GM18873 (cell line): ENCODE data around the gene C17orf114.

ENCODE experiments used
- ATAC-seq: cut with Tn5 transposase; IDR thresholded peaks from one replicate; pipeline ENCODE4 v1.9.1; 2021; ENCODE audit warnings: mild to moderate bottlenecking, moderate library complexity, moderate number of reproducible peaks; ENCODE audit not compliant: unreplicated experiment, low FRiP score

The C17orf114 gene

DNA sequence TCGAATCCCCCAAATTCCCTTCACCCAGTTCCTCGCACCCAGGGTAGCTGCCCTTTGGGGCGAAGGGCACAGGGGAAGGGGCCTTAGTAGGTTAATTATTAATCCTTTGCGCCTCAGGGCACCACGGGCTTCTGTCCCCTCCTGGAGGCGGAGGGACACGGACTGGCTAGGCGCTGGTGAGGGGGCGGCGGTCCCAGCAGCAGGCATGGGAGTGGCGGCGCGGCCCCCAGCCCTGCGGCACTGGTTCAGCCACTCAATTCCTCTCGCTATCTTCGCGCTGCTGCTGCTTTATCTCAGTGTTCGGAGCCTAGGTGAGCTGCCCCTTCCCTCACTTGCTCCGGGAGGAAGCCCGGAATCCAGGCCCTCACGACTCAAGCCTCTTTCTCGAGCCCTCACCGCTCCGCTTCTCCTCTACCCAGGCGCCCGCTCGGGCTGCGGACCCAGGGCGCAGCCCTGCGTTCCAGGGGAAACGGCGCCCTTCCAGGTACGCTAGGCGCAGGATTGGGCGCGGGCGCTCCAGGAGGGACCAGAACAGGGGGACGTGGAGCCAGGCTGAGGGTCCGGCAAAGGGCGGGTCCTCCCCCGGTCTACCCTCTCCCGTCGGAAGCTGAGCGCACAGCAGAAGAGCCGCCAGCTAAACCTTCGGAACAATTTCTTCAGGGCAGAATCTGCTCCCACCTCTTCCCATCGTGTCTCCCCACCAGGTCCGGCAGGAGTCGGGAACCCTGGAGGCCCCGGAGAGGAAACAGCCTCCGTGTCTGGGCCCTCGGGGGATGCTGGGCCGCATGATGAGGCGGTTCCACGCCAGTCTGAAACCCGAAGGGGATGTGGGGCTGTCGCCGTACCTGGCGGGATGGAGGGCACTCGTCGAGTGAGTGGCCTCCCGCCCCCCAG, 13.1 kb downstream of the C17orf114 start, which contains the start of gene GLTPD2:
GLTPD2 (plus strand) TSS at position 158 of the 894 bp plus-strand sequence; CDS start at position 206, 48 bp downstream.
- ATAC-seq: peak; percentile 6

DNA sequence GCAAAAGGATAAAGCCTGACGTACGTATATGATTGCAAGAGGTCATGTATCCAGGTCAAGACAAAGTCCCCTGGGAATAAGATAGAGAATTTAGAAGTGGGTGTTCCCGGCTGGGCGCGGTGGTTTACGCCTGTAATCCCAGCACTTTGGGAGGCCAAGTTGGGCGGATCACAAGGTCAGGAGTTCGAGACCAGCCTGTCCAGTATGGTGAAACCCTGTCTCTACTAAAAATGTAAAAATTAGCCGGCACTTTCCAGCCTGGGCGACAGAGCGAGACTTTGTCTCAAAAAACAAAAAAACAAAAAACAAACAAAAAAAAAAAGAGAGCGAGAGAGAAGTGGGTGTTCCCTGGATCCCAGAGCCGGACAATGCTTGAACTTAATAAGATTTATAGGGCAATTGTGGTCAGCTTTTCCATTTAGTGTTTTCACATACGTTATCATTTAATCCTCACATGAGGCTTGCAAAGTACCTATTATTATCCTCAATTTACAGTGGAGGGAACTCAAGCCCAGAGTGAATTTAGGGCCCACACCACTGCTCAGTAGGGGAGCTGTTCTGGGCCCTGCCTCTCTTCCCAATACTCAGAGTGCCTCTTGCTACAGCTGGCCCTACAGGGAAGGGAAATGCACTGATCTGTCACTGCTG, 13.8 kb downstream of the C17orf114 start:
- no peak for ATAC-seq

DNA sequence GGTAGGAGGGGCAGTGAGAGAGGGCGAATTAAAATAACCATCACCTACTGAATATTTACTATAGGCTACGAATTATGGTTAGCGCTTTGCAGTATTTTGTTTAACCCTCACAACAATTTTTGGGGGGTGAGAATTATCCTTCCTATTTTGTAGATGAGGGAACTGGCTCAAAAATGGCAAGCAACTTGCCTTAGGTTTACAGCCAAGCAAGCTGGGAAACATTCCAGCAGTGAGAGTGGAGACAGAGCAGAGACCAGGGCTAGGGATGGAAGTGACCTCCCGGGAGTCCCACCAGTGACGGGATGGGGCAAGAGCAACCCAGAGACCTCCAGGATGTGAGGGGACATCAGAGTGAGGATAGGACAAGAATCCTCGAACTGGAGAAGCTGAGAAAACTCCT, 15.6 kb downstream of the C17orf114 start:
- no peak for ATAC-seq

DNA sequence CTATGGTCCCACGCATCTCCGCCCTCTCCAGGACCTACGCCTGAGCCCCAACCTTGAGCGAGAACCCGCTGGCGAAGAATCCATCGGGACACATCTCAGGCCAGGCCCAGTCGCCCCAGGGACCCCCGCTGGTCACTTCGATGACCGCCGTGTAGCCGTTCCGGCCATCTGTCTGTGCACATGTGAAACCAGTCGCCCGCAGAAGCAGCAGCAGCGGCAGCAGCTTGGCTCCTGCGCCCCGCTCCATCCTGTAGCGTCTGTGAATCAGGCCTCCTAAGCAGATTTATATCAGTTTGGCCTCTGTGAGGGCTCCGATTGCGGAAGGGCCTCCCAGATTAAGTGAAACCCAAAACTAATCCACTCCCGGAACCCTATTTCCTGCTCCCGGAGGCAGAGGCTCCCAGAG, 16.0 kb downstream of the C17orf114 start, which contains the start of gene VMO1:
VMO1 (minus strand) TSS at position 259 of the 406 bp plus-strand sequence; CDS start at position 247, 12 bp downstream.
- ATAC-seq: no peak

DNA sequence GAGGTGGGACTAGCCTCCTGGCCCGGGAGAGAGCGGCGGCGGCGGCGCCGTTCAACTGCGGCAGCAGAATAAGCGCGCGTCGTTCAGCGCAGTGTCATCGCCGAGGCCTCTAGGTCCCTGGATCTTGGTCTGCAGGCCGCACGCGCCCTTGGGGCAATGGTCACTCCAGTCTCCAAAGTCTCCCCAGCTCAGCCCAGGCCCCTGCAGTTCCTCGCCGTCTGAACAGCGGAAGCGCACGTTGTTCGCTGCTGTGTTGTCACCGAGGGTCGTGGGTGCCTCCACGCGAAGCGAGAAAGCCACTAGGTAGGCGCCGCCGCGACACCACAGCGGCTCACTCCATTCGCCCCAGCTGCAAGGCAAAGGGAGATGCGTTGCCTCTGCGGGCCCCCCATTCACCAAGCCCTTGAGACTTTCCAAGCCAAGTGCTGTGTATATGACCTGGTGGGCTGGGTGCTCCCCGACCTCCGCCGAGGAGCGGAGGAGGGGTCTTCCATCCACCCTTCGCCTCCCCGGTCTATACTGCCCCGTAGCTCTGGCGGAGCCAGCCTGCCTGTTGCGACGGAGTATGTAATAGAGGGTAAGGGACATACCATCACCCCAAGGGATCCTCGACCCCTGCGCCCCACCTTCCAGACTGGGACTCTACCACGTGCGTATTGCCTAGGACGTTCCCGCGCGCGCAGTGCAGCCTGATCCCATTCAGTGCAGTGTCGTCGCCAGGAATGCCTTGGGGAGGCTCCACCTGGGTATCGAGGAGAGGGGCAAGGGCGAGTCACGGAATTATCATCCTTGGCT, 16.6 kb downstream of the C17orf114 start:
- ATAC-seq: no peak

DNA sequence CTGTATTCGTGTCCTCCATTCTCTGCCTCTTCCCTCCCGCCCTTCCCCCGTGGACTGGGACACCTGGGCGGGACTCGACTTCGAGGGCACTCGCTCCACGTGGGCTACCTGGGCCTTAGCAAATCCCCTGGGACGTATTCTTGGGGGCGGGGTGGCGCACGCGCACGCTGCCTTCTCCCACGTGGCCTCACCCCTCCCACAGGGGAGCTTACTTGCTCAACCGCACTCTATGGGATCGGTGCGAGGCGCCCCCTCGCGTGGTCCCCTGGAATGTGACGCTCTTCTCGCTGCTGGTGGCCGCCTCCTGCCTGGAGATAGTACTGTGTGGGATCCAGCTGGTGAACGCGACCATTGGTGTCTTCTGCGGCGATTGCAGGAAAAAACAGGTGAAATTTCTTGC, 19.5 kb downstream of the C17orf114 start:
- ATAC-seq: no peak

DNA sequence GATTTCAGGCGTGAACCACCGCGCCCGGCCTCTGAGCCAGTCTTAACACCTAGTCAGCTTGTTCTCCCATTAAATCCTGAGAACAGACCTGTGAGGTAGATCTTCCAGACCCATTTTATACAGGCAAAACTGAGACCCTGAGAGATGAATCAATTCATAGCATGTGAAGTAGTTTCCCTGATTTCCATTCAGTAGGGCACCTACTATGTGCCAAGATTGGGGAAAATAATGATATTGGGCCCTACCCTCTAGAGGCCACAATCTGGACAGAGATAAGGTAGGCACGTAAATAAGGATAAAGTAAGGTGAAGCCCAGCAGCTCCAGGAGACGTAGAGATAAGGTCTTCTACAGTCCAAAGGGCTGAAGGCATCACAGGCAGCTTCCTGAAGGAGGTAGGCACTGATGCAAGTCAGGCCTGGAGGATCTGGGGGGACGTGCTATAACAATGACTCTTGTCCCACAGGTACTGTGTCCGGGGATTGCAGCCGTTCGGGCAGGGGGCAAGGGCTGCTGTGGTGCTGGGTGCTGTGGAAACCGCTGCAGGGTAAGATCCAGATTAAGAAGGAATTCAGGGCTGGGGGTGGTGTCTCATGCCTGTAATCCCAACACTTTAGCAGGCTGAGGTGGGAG, 21.7 kb downstream of the C17orf114 start:
- no peak for ATAC-seq

DNA sequence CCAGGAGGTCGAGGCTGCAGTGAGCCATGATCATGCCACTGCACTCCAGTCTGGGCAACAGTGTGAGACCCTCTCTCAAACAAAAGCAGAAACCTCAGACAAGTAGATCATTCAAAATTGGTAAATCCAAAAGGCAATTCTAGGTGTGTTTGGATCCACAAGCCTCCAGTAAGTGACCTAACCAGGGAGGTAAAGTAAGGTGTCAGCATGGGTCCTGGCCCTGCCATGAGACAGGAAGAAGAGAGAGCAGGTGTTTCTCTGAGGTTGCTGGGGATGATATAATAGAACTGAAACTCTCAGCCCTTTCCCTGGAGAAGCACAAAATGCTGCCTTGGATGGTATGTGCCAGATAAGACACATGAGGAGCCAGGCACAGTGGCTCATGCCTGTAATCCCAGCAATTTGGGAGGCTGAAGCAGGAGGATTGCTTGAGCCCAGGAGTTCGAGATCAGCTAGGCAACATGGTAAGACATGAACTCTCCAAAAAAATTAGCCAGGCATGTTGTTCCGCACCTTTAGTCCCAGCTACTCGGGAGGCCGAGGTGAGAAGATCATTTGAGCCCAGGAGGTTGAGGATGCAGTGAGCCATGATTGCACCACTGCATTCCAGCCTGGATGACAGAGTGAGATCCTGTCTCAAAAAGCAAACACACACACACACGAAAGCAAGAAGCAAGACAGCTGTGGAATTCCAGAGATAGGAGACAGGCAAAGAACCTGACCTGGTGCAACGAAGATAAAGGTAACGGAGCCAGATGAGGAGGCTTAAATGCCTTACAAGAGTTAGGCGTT, 24.0 kb downstream of the C17orf114 start:
- ATAC-seq: no peak

DNA sequence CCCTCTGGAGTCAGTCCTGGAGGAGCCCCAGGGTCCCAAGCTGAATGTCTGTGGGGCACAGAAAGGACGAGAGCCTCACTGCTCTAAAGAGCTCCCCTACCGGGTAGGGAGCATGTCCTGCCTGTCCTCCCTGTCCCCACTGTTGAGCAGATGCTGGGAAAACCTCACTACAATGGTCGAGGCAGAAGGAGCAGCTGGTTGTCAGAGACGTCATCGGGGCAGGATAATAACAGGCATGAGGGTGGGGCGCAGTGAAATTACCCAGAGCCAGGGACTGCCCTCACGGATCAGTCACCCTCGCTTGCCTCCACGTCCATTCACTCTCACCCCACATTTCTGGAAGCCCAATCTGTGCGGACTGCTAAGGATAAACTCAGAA, 29.9 kb downstream of the C17orf114 start:
- no peak for ATAC-seq

DNA sequence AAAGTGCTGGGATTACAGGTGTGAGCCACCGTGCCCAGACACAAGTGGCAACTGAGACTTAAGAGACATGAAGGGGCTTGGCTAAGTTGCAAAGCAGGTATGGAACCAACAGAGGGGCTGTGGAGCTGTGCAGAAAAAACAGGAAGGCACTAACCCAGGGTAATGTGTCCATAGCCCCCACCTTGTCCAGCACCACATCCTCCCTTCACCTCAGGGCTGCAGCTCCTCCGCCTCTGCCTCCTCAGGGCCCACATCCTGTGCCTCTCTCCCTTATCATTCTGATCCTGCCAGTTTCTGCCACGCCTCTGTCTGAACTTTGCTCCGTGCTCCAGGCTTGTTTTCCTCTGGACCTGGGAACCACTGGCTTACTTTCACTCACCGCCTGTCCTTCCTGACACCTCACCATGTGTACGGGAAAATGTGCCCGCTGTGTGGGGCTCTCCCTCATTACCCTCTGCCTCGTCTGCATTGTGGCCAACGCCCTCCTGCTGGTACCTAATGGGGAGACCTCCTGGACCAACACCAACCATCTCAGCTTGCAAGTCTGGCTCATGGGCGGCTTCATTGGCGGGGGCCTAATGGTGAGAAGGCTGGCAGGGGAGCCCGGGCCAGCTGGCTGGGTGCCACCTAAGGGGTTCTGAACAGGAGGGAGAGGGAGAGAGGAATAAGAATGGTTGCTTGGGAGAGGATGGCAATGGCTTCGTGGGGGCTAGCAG, 30.5 kb downstream of the C17orf114 start, which contains the start of gene TM4SF5:
TM4SF5 (plus strand) TSS at position 368 of the 716 bp plus-strand sequence; CDS start at position 405, 37 bp downstream.
- no peak for ATAC-seq

DNA sequence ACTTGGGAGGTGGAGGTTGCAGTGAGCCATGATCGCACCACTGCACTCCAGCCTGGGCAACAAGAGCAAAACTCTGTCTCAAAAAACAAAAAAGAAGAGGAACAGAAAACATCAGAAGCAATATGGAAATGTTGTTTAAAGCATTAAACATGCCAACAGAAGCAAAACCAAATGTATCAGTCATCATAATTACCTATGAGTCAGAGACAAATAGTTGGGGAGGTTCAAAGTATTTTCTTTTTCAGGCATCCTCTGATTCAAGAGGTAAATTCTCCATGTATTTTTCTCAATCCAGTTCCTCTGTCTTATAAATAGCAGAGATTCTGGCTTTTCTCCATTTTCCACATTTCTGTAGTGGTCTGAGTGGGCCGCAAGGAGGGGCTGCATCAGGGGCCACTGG, 32.5 kb downstream of the C17orf114 start:
- no peak for ATAC-seq

DNA sequence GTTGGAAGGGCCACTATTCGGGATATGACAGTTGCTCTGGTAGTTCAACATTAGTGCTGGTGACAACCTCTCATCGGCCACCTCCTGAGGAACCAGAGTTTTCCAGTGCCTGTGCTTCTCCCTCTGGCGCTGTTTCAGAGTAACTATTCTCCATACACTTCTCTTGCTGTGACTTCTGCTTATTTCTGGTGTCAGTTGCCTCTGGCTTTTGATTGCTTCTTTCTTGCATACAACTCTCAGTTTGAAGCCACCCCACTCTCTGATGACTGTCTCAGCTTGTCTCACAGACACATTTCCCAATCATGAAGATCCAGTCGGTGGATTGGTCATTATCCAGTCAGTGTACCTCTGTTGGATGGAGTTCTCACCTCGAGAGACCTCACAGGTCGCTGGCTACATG, 33.8 kb downstream of the C17orf114 start:
- ATAC-seq: no peak

DNA sequence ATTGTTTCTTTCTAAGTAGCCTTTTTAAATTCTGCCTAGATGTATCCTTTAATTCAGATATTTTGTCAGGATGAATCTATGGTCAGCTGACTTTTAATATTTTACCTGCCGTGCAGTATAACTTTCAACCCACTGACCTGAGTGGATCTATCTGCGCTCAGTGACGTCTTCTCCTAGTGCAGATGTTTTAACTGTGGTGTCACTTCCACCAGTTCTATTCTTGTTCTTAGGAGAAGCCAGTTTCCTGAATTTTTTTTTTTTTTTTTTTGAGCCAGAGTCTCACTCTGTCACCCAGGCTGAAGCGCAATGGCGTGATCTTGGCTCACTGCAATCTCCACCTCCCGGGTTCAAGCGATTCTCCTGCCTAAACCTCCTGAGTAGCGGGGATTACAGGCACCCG, 35.4 kb downstream of the C17orf114 start:
- no peak for ATAC-seq

DNA sequence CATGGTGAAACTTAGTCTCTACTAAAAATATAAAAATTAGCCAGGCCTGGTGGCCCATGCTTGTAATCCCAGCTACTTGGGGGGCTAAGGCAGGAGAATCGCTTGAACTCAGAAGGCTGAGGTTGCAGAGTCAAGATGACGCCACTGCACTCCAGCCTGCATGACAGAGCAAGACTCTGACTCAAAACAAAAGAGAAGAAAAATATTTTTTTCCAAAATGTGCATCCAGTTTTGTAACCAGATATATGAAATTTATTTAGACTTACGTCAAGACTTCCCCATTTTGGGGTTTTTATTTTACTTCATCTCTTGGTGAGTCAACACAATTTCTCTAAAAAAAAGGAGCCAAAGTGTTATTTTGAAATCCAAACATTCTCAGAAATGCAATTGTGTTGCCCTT, 35.9 kb downstream of the C17orf114 start:
- no peak for ATAC-seq

DNA sequence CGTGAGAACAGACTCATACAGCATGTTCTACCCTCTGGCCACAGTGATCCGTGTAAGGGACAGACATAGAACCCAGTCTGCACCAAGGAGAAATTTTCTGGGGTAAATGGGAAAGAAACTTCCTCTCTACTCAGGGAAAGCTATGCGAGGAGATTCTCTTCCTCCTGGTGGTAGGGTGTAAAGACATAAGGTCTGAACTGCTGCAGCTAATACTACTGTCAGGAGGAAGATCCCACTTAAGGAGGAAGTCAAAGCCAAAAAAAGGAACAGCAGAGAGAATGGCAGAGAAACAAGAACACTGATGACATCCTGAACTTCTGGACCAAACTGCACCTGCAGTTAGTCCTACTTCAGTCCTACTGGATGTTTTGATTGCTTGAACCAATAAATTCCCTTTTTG, 37.5 kb downstream of the C17orf114 start:
- no peak for ATAC-seq

DNA sequence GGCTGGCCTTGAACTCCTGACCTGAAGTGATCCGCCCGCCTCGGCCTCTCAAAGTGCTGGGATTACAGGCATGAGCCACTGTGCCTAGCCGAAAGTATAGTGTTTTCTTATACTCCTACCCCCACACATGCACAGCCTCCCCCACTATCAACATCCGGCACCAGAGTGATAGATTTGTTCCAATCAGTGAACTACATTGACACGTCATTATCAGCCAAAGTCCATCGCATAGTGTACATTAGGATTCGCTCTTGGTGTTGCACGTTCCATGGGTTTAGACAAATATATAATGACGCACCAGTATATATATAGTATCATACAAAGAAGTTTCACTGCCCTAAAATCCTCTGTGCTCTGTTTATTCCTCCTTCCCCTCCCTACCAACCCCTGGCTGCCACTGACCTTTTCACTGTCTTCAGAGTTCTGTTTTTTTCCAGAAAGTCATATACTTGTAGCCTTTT, 42.3 kb downstream of the C17orf114 start:
- no peak for ATAC-seq

DNA sequence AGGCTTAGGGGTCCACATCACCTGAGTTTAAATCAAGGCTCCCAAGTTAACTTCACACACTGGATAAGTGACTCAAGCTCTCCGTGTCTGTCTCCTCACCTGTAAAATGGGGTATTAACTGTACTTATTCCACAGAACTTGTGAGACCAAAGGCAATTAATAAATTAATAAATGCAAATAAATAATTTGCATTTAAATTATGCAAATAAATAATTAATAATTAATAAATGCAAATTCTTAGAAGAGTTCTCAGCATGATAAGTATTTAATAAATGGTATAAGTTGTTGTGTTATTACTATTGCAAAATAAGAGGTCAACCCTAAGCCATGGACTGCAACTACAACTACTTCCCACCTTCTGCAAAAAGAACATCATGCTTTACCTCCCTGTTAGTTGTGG, 48.7 kb downstream of the C17orf114 start:
- no peak for ATAC-seq

DNA sequence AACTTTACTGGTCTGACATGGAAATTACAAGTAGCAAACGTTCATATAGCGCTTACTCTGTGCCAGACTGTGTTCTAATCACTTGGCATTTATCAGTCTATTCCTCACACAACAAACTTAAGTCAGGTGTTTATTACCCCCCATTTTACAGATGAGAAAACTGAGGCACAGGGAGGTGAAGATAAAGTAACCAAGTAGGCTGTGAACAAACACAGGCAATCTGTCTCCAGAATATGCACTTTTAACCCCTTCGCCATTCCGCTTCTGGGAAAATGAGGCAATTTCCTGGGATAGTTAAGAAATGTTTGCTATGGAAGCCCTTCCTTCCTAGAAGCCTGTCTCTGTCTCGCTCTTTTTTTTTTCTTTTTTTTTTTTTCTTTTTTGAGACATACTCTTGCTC, 50.2 kb downstream of the C17orf114 start:
- no peak for ATAC-seq
